T1000 (cell line): ENCODE results near the gene SLC4A8.

Source experiments
- DNase-seq: peaks from one replicate; lab custom pipeline; 2025; ENCODE audit warnings: mixed read lengths; lab: John Stamatoyannopoulos, UW

Gene SLC4A8

DNA sequence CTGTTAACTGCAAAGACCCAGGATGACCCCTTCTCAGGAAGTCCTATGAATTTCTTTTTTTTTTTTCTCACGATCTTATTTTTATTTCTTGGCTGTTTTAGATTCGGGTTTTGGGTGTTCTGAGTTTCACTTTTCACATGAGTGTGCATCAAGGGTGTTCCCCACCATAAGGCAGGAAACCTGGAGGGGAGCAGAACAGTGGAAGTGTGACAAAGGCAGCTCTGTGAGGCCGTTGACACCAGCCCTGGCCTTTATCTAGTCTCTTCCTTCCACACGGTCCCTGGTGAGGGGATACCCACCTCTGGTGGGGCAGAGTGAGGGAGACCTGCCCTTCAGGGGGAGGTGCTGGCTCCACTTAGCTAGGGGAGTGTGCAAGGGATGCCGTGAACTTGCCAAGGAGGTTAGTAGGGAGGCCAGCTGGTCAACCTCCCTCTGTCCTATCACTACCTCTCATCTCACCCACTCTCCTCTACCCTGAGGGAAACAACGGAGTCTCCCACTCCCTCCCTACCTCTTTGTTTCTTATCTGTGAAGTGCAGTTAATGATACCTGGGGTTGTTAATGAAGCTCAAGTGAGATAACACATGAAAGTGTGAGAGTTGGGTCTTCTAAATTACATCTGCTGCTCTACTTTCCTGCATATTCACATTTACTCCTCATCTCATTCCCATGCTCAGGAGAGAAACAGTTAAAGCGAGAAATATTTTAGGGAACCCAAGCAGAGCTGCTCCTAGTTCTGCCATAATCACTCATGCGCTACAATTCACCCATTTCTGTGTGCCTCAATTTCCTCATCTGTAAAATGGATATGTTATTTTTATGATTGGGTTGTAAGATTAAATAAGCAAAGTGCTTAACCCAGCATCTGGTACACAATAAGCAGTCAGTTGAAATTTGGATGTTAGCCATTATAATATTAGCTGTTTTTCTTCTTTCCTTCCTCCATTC, 29.1 kb upstream of the SLC4A8 start:
- DNase-seq = no peak

- no peak for DNase-seq
These were observed 27.0 kb upstream of the SLC4A8 start for GRCh38 chr12:51397670-51398069.

GRCh38 chr12:51399891-51400290, 24.7 kb upstream of the SLC4A8 start:
- no peak for DNase-seq

DNA sequence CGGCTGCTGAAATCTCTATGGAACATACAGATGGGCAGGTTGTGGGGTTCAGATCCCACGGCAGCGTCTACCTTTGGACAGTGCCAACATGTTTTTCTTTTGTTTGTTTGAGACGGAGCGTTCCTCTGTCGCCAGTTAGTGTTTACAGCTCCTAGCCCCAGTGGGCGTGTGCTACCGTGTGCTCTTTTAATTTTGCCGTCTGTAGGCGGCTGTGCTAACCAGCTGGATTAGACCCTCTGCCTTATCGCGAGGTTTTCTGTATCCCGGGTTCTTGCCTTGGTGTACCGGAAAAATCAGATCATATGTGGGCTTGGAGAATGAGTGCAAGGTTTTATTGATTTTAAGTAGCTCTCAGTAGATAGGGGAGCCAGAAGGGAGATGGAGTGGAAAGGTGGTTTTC, 23.6 kb upstream of the SLC4A8 start:
- DNase-seq = no peak

DNA sequence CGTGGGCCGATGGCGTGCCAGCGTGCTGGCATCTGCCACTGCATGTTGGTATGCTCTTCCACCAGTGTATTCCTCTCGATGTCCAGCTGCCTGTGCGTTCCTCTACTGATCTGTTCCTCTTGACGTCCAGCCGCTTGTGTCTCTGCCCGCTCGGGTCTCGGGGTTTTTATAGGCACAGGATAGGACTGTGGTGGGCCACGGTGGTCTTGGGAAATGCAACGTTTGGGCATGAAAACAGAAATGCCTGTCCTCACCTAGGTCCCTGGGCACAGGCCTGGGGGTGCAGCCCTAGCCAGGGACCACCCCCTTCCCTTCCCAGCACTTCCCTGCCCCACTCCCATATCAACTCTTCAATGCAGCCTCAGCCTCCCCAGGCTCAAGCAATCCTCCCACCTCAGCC, 23.1 kb upstream of the SLC4A8 start:
- no peak for DNase-seq

DNA sequence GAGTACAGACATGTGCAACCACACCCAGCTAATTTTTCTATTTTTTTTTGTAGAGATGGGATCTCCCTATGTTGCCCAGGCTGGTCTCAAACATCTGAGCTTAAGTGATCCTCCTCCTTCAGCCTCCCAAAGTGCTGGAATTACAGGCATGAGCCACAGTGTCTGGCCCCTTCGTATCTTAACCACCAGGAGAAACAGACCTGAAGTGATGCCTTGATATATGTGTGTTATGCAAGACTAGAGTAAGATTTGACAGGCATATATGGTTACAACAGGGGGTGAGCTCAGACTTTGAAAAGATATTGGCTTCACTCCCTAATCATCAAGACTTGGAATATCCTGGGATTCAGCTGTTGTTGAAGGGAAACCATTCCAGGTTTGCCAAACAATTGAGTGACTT, 22.7 kb upstream of the SLC4A8 start:
- DNase-seq = no peak

DNA sequence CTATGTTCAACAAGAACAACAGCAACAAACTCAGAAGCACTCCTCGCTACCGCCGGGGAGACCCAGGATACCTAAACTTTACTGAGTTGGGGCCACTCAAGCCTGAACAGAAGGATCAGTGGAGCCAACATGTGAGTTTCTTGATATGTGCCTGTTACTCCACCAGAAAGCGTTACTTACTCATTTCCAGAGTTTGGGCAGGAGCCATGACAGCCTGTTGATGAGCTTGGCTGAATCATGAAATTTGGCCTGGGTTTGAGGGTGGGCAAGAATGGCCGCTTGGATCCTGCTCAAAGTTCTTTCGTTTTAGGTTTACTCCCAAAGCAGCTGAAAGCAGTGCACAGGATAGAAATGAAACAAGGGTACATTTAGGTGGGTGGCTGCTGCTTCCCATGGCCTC, 21.5 kb upstream of the SLC4A8 start:
- DNase-seq = no peak

DNA sequence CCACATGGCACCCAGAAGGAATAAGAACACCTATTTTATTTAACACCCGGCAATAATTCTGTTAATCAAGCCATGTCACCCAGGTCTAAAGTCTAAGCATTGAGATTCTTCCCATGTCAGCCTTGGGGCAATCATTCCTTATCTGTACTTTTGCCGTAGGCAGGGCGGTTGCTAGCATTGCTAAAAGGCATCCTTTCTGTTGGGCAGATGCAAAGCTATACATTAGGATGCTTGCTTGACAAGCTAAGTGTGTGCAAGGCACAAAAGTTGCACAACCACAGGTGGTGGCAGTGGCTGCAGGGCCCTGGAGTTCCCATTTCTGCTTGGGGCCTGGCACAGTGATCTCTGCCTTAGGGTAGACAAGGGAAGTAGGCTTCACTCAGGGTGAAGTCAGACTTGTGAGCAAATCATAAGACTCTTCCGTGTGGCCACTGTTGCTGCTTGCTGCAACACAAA, 20.9 kb upstream of the SLC4A8 start:
- DNase-seq = no peak

GRCh38 chr12:51404627-51405026, 20.0 kb upstream of the SLC4A8 start:
- DNase-seq = no peak

- no peak for DNase-seq
These were observed 18.8 kb upstream of the SLC4A8 start for GRCh38 chr12:51405801-51406207.

GRCh38 chr12:51406290-51406689, 18.3 kb upstream of the SLC4A8 start:
- DNase-seq = no peak

- no peak for DNase-seq
These were observed 17.8 kb upstream of the SLC4A8 start for GRCh38 chr12:51406859-51407258.

GRCh38 chr12:51407604-51408003, 17.0 kb upstream of the SLC4A8 start:
- DNase-seq = no peak

- no peak for DNase-seq
These were observed 14.8 kb upstream of the SLC4A8 start for GRCh38 chr12:51409846-51410245.

GRCh38 chr12:51413149-51413548, 11.5 kb upstream of the SLC4A8 start:
- no peak for DNase-seq

DNA sequence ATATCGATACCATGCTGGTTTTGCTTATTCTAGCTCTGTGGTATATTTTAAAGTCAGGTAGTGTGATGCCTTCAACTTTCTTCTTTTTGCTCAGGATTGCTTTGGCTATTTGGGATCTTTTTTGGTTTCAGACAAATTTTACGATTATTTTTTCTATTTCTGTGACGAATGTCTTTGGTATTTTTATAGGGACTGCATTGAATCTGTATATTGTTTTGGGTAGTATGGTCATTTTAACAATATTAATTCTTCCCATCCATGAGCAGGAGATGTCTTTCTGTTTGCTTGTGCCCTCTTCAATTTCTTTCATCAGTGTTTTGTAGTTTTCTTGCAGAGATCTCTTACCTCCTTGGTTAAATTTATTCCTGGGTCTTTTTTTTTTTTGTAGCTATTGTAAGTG, 10.8 kb upstream of the SLC4A8 start:
- no peak for DNase-seq

GRCh38 chr12:51415931-51416330, 8.7 kb upstream of the SLC4A8 start:
- DNase-seq = no peak

- DNase-seq = no peak
These were observed 6.8 kb upstream of the SLC4A8 start for GRCh38 chr12:51417826-51418225.

DNA sequence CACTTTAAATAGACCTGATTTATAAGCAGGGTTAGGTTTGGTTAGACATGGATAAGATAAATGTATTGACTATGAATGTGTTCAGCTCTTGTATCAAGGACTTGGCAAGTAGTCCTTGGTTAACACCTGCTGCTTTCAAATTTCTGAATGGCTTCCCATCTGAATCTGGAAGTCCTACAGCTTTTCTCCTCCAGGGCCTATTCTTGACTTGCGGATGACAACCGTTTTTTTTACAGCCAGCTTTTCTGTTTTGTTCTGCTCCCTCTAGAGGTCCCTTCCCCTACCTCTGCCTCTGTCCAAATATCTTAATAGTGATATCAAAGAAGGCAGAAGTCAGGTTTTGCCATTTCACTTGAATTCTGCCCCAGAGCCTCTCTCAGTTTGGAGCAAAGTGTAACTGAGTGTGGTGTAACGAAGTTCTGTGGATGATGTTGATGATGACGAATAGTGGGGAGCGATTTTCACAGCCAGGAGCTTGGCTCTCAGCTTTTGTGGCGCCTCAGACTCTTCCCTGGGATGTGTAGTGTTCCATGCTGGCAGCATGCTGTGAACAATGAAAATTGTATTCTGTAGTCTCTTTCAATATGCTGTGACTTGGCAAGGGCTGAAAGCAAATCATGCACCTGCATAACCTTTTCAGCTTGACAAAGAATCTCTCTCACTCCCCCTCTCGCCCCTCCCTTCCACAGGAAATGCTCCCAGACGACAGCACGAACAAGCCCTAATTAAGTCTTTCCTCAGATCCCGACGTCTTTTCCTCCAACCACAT, 5.0 kb upstream of the SLC4A8 start:
- no peak for DNase-seq

GRCh38 chr12:51421266-51421884, 3.3 kb upstream of the SLC4A8 start:
- DNase-seq = no peak

- no peak for DNase-seq
These were observed 453 bp upstream of the SLC4A8 start for GRCh38 chr12:51424094-51424661.

DNA sequence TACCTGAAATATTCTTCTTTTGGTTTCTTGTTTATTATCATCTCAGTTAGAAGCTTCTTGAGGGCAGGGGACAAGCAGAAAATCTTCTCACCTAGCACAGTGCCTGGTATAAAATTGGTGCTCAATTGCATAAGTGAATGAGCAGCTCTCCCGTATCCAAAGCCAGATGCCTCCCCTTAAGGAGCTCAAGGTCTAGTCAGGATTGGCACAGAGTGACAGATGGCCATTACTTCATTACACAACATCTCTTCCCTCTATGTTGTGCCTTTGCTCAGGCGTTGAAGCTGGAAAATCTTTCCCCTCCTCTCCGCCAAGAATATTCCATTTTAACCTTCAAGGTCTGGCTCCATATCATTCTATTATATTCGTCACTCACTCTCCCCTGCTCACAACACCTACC, 3.6 kb downstream of the SLC4A8 start:
- no peak for DNase-seq
